HG03066 (cell line): Measurements from ENCODE around the gene KIAA1755.

Experiments
- ATAC-seq: cut with Tn5 transposase; IDR thresholded peaks from one replicate; pipeline ENCODE4 v1.9.1; 2021; ENCODE audit warnings: low read depth; ENCODE audit not compliant: unreplicated experiment

The KIAA1755 gene

DNA sequence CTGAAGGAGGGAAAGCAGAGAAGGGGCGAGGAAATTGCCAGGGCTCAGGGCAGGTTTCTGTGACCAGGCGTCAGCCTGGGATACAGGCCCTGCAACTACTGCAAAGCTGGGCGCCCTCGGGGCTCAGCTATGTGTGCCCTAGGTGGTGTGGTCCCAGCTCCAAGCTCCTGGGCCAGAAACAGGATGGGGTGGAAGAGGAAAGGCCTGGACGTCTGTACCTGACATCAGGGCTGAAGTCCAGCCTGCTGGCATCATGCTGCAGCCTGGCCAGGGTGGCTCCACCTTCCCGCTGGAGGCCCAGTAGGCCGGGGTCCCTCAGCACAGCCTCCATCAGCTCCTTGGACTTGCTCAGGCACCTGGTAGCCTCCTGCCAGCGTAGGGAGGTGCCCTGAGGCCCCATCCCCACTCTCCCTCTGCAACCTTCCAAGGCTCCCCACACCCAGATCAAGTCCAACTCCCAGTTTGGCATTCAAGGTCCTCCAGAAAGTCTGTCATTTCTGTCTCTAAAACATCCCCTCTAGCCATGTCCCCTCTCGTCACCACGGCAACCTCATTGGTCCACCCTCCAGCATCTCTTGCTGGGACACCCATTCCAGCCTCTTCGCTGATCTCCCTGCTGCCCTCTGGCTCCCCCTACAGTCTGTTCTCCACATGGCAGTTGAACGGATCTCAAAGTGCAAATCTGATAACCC, 38.2 kb downstream of the KIAA1755 start:
- ATAC-seq: no peak

GRCh38 chr20:38221119-38221589, 39.4 kb downstream of the KIAA1755 start:
- no peak for ATAC-seq

- ATAC-seq: no peak
Observed at GRCh38 chr20:38220587-38221118, 39.9 kb downstream of the KIAA1755 start.

DNA sequence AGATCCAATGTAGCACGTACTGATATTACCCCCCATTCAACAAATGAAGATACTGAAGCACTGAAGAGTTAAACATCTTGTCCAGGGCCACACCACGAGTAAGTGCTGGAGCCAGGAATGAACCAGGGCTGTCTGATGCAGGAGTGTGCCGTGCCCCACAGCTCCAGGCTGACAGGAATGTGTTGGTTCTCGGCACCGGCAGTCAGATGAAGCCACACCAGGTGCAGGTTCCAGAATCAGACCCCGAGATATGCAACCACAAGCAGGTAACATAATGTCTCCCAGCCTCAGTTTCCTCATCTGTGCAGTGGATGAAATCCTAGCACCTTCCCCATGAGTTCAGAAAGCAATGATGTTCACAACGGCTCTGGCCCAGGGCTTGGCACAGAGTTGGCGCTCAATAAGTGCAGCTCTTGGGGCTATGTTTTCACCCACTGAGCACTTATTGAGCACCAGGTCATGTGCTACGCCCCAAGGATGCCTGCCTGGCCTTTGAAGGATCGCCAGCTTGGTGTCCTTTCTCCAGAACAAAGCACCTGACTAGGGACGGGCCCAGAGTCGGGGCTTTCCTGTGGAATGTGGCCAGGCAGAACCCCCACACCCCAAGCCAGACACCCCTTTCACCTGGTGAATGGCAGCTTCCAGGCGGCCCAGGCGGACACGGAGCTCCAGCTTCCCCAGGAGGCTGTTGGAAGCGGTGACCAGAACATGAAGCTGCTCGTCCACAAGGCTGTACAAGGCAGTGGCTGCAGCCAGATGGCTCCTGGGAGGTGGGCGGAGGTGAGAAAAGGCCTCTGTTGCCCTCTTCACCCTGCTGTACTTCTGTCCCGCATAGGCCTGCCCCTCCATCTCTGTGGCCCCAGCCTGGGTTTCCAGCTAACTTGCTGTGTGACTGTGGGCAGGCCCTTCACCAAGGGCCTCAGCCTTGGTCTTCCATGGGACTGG, 41.3 kb downstream of the KIAA1755 start:
- ATAC-seq: no peak

- no peak for ATAC-seq
Observed at GRCh38 chr20:38218566-38218885, 42.0 kb downstream of the KIAA1755 start.

- no peak for ATAC-seq
Observed at GRCh38 chr20:38217791-38218565, 42.6 kb downstream of the KIAA1755 start.

GRCh38 chr20:38216746-38217595, 43.6 kb downstream of the KIAA1755 start:
- ATAC-seq: no peak

GRCh38 chr20:38216201-38216600, 44.3 kb downstream of the KIAA1755 start:
- ATAC-seq: no peak

- ATAC-seq: no peak
Observed at GRCh38 chr20:38215194-38216182, 45.0 kb downstream of the KIAA1755 start.

DNA sequence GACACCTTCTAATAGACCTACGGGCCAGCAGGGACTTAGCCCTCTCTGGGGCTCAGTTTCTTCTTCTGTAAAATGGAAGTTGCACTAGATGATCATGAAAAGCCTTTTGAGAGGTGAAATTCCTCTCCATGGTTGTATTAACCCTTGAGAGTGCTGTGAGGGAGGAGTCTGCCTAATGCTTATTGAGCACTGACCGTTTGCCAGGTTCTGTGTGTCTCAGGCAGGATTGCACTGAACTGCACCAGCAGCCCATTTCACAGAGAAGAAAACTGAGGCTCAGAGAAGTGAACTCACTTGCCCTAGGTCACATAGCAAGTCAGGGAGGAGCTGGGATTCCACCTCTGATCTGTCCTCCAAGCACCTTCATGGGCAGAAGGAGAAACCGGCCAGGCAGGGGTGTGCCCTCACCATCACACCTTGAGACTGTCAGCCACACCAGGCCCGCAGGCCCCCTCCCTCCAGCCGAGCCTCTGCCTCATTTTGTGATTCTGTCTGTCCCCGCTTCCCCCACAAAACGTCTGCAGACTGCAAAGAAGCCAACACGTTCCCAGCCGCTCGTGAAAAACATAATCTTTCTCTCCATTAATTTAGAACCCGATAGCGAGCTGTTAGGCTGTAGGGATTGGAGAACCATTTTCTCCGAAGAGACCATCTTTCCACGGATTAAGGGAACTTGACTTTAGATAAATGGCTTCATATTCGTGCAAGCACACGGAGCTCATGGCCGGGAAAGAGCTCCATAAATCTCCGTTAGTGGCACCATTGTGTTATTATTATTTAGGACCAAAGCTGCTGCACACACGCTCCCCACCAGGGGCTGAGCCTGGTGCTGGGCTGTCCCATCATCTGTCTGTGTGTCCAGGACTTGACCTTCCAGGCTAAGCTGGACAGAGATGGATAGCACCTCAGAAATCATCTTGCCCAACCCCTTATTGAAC, 46.0 kb downstream of the KIAA1755 start:
- no peak for ATAC-seq

DNA sequence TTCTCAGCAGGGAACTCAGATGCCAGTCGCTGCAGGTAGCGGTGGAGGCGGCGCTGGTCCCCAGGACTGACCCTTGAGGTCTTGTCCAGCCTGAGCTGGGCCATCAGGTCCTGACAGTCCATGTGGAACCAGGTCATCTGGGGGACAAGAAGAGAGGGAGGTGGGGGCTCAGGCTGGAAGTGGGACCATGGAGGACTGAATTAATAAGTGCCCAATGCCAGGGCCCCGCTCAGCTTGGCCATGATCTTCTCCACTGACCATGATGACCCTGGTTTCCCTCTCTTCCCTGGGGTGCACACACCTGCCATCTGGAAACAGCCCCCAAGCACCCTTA, 47.0 kb downstream of the KIAA1755 start:
- ATAC-seq: no peak

- ATAC-seq: no peak
Observed at GRCh38 chr20:38212806-38213606, 47.5 kb downstream of the KIAA1755 start.

GRCh38 chr20:38211200-38212097, 49.1 kb downstream of the KIAA1755 start:
- no peak for ATAC-seq

DNA sequence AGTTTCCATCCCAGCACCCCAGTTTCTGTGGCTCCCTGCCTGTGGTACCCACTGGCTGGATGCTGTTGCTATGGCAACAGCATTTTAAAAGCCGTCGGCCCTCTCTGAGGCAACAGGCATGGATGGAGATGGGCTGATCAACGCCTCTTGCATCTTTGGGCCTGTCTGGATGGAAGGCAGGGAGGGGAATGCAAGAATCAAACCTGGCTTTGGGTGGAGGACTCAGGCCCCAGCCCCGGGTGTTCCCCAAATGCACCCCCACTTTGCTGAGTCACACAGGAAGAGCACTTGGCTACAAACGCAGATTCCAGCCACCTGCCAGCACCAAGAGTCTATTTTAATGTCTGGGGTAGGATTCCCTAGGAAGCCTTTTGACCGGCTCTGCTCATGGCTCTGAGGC, 49.8 kb downstream of the KIAA1755 start:
- no peak for ATAC-seq

DNA sequence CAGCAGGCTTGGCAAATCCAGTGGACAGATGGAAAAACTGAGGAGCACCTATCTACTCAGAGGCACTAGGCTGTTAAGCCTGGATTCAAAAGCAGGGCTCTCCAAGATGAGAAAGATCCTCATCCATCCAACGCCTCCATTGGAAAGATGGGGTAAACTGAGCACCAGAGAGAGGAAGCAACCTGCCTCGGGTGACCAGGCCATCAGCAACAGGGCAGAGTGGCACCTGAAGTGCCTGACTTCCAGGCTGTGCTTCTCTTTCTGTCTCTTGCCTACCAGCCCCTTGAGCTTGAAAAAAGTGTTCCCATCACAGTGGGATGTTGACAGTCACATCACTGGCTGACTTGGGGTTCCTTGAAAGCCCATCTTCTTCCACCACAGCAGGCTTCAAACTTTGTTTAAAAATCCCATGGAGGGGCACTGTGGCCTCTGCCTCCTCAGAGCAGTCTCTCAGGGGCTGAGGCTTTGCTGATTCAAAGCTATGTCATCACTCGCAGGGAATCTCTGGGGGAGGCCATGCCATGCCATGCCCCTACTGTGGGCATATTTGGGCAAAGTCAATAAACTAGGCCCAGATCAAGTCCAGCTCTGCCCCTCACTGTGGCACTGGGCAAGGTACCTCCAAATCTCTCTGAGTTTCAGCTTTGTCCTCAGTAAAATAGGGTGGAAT, 50.7 kb downstream of the KIAA1755 start:
- no peak for ATAC-seq
